Measurements from ENCODE around the gene GPS1. TPM values are rescaled to one million over a fixed set of nuclear protein-coding genes. Genes with fewer than 3 reads are reported as not detected.

GPS1 gene
- polyA plus RNA-seq, 1 of the 3 experiments (the other 2 are of a cell fraction), result 264 TPM

DNA sequence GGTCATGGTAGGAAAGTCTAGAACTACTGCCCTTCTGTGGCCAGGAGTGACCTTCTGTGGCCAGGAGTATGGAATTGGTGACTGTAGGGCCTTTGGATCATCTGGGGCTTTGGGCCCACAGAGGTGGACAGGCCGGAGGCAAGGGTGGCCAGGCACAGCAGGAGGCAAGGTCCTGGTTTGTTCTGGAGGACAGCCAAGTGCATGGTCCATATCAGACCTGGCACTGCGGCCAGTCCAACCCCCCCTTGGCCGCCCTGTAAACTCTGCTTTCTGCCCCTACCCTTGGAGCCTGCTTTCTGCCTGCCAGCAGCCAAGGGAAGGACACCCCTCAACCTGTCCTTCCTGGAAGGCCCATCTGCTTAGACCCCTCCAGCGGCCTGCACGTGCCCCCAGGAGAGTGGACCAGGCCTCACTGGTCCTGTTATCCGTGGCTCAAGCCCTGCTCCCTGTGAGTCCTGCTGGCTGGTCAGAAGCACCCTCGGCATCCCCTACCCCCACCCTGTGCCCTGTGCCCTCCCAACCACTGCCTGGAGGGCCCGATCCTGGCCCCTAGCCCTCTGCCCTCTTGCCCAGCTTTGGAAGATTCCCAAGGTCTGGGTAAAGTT is 11.9 kb upstream of the GPS1 start (continued):
- TF ChIP-seq RCOR1 (IDR thresholded peaks at IDR 0.05; ENCODE audit: low read length), result no peak
- TF ChIP-seq ELF1 (IDR thresholded peaks at IDR 0.05), result no peak
- no peak for TF ChIP-seq SMC3 (IDR thresholded peaks at IDR 0.05; ENCODE audit: low read depth, low read length)
- no peak for TF ChIP-seq JUND (IDR thresholded peaks at IDR 0.05)
- no peak for TF ChIP-seq SIN3A (IDR thresholded peaks at IDR 0.05; ENCODE audit: borderline replicate concordance, low read depth, low read length)
- no peak for TF ChIP-seq RAD21 (IDR thresholded peaks at IDR 0.05; ENCODE audit: low read length)
- TF ChIP-seq IRF3 (IDR thresholded peaks at IDR 0.05; ENCODE audit: low read depth, low read length), result no peak
- TF ChIP-seq POLR2AphosphoS5 (IDR thresholded peaks at IDR 0.05; ENCODE audit: low read depth, low read length), result no peak
- TF ChIP-seq USF1 (IDR thresholded peaks at IDR 0.05; ENCODE audit: borderline replicate concordance, low read depth), result no peak

DNA sequence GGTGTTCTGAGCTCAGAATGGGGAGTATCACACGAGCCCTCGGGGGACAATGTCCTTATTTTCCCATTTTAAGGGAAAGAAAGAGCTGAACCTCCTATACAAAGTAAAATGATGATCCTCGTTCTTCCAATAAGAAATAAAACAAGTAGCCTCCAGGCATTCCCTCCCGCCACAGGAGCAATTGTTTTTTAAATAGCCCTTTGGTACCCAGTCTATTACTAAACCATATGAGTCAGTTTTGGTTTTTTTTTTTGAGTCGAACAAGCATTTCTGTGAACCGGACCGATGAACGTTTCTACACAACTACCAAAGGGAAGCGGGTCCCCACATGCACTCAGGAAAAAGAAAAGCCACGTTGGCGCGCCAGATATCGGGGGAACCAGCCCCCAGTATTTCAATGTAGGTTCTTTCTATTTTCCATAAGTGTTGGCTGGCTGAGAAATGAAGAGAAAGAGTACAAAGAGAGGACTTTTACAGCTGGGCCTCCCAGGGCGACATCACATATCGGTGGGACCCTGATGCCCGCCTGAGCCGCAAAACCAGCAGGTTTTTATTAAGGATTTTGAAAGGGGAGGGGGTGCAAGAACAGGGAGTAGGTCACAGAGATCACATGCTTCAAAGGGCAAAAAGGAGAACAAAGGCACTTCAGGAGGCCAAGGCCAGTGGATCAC is 10.4 kb upstream of the GPS1 start:
- ChIA-PET CTCF (interaction anchor here (1.2 to 35.7 kb wide), 5 partner anchors 9 to 111 kb away, joined by 3 to 1216 read pairs (median 6); partner anchors contain the start of genes NOTUM and RAC3), POLR2A (no interaction called here)
- Histone ChIP-seq H3K9me2 (no peaks in the 10 kb centered on the region), H4K20me1 (ENCODE audit: insufficient read depth) (no peaks in the 10 kb centered on the region), H3K36me3 (replicated peaks in 1 of 2; ENCODE audit: control insufficient read depth in 1 of 2, insufficient read depth in 2 of 2, low read length in 1 of 2) (no peaks in the 10 kb centered on the region), H2AFZ (ENCODE audit: low read depth) (no peak overlapping the region), H3K27ac (ENCODE audit: low read depth in 2 of 2, low read length in 1 of 2) (no peak overlapping the region), H3K4me3 (ENCODE audit: low read depth in 2 of 2, low read length in 1 of 2) (no peak overlapping the region), H3K9me3 (no peaks in the 10 kb centered on the region), H3K4me1 (ENCODE audit: control insufficient read depth in 1 of 2, insufficient read depth in 2 of 2, low read depth in 1 of 2, low read length in 1 of 2) (peaks cover 6 to 15% of the 10 kb centered on the region in 2 experiments), H3K79me2 (ENCODE audit: insufficient read depth) (no peaks in the 10 kb centered on the region), H3K9ac (no peak overlapping the region), H3K4me2 (no peak overlapping the region), H3F3A (replicated peaks; ENCODE audit: insufficient read depth) (peaks cover 8% of the 10 kb centered on the region), H3K27me3 (ENCODE audit: insufficient read depth) (no peaks in the 10 kb centered on the region)
- DNase-seq, result no peak
- 87% methylated on average over 17 of the region's 17 CpGs for WGBS (ENCODE audit: low lambda C conversion rate)
- TF ChIP-seq CHD2 (IDR thresholded peaks at IDR 0.05; ENCODE audit: low read length, partially characterized antibody), result no peak
- no peak for TF ChIP-seq NFIC (IDR thresholded peaks at IDR 0.05; ENCODE audit: borderline replicate concordance)
- TF ChIP-seq IRF3 (IDR thresholded peaks at IDR 0.05; ENCODE audit: low read depth, low read length), result no peak
- TF ChIP-seq TEAD4 (IDR thresholded peaks at IDR 0.05; ENCODE audit: borderline replicate concordance, insufficient read depth), result no peak
- TF ChIP-seq NRF1 (IDR thresholded peaks at IDR 0.05; ENCODE audit: low read depth, low read length), result no peak
- no peak for TF ChIP-seq GABPA (IDR thresholded peaks at IDR 0.05; ENCODE audit: low read depth)
- no peak for TF ChIP-seq USF1 (IDR thresholded peaks at IDR 0.05; ENCODE audit: borderline replicate concordance, low read depth)
- TF ChIP-seq, protein P1, sequence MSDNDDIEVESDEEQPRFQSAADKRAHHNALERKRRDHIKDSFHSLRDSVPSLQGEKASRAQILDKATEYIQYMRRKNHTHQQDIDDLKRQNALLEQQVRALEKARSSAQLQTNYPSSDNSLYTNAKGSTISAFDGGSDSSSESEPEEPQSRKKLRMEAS (IDR thresholded peaks at IDR 0.05; ENCODE audit: low read depth), result no peak
- no peak for TF ChIP-seq POLR2AphosphoS5 (IDR thresholded peaks at IDR 0.05; ENCODE audit: low read depth, low read length)
- TF ChIP-seq SMC3 (IDR thresholded peaks at IDR 0.05; ENCODE audit: low read depth, low read length), result no peak
- no peak for TF ChIP-seq YY1 (IDR thresholded peaks at IDR 0.05; ENCODE audit: low read depth)
- no peak for TF ChIP-seq SIN3A (IDR thresholded peaks at IDR 0.05; ENCODE audit: borderline replicate concordance, low read depth, low read length)
- no peak for TF ChIP-seq MXI1 (IDR thresholded peaks at IDR 0.05; ENCODE audit: low read depth, low read length)
- no peak for TF ChIP-seq TCF12 (IDR thresholded peaks at IDR 0.05)
- no peak for TF ChIP-seq TAF1 (IDR thresholded peaks at IDR 0.05; ENCODE audit: borderline replicate concordance, low read depth, low read length)
- TF ChIP-seq, protein P2, sequence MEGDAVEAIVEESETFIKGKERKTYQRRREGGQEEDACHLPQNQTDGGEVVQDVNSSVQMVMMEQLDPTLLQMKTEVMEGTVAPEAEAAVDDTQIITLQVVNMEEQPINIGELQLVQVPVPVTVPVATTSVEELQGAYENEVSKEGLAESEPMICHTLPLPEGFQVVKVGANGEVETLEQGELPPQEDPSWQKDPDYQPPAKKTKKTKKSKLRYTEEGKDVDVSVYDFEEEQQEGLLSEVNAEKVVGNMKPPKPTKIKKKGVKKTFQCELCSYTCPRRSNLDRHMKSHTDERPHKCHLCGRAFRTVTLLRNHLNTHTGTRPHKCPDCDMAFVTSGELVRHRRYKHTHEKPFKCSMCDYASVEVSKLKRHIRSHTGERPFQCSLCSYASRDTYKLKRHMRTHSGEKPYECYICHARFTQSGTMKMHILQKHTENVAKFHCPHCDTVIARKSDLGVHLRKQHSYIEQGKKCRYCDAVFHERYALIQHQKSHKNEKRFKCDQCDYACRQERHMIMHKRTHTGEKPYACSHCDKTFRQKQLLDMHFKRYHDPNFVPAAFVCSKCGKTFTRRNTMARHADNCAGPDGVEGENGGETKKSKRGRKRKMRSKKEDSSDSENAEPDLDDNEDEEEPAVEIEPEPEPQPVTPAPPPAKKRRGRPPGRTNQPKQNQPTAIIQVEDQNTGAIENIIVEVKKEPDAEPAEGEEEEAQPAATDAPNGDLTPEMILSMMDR (IDR thresholded peaks at IDR 0.05), result no peak
- TF ChIP-seq RCOR1 (IDR thresholded peaks at IDR 0.05; ENCODE audit: low read length), result no peak
- TF ChIP-seq FOXM1 (IDR thresholded peaks at IDR 0.05; ENCODE audit: low read depth), result no peak
- TF ChIP-seq RXRA (IDR thresholded peaks at IDR 0.05; ENCODE audit: borderline replicate concordance, low read depth), result no peak

Measured in SK-N-SH (cell line).